Stomach (tissue), 4 donors: ENCODE data around the gene CYYR1.

Experiments
- POLR2A ChIP-seq, 4 donors: fragments of 450-650 bp; IDR thresholded peaks; one replicate each; pipeline ENCODE4 v1.6.1; 2016; ENCODE audit warnings: antibody characterized with exemption in 4 of 4, control low read depth in 2 of 4, mild to moderate bottlenecking in 1 of 4, moderate library complexity in 1 of 4
- POLR2AphosphoS5 ChIP-seq, 3 donors: sonication (generic); formaldehyde crosslinking; IDR thresholded peaks; one replicate each; pipeline ENCODE4 v1.6.1; 2016; ENCODE audit warnings: antibody characterized with exemption in 3 of 3

DNA sequence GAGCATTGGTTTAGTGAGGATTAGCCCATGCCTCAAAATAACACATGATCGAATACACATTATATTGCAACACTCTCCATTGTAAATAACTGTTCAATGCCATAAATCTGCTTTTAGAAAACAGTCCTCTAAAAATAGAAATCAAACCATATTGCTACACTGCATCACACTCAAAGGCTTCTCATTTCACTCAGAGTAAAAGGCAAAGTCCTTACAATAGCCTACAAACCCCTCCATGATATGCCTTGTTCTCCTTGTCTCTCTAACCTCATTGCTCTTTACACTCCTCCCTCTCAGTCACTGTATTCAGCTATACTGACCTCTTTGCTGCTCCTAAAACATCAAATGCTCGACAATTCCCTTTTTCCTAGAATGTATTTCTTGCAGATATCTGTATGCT, 64.2 kb downstream of the CYYR1 start:
- TF ChIP-seq POLR2A (IDR thresholded peaks at IDR 0.05), result no peak
- no peak for TF ChIP-seq POLR2AphosphoS5 (IDR thresholded peaks at IDR 0.05)
